IPS DF 6.9 (cell line): ENCODE results near the gene PROP1.
"Not testable (repeated sequence)": the region's sequence is repeated elsewhere in the genome, so short reads cannot be mapped to it uniquely, and the experiment has no call there.

Experiments used
- DNase-seq: peaks from one replicate; pipeline ENCODE4 v3.0.0-alpha.2; 2013; ENCODE audit warnings: low read depth, low spot score
- H3K27ac ChIP-seq: one replicate; pipeline ENCODE4 v1.5.1; 2013; ENCODE audit warnings: low read length, control low read depth
- H3K27me3 ChIP-seq: 2 replicates; pipeline ENCODE4 v1.6.1; 2013; ENCODE audit warnings: mild to moderate bottlenecking, low read length; ENCODE audit not compliant: control insufficient read depth, insufficient read depth
- H3K36me3 ChIP-seq: 2 replicates; pipeline ENCODE4 v1.6.1; 2013; ENCODE audit warnings: low read length; ENCODE audit not compliant: control insufficient read depth, insufficient read depth
- H3K4me1 ChIP-seq: 2 replicates; pipeline ENCODE4 v1.6.1; 2013; ENCODE audit warnings: low read length; ENCODE audit not compliant: control insufficient read depth, insufficient read depth
- H3K4me3 ChIP-seq: 2 replicates; pipeline ENCODE4 v1.5.1; 2013; ENCODE audit warnings: mild to moderate bottlenecking, low read length
- H3K9me3 ChIP-seq: 2 replicates; pipeline ENCODE4 v1.6.1; 2013; ENCODE audit warnings: low read length, inconsistent platforms; ENCODE audit not compliant: control insufficient read depth, insufficient read depth
- WGBS: extraction: QIAGEN DNeasy Blood & Tissue Kit; methylation state at CpG from one replicate; pipeline ENCODE4 v1.1.7; 2013; ENCODE audit warnings: mixed read lengths, missing lambda C conversion rate; ENCODE audit not compliant: insufficient read length, insufficient coverage; 5-methylcytosine and 5-hydroxymethylcytosine counted together

PROP1 gene

DNA sequence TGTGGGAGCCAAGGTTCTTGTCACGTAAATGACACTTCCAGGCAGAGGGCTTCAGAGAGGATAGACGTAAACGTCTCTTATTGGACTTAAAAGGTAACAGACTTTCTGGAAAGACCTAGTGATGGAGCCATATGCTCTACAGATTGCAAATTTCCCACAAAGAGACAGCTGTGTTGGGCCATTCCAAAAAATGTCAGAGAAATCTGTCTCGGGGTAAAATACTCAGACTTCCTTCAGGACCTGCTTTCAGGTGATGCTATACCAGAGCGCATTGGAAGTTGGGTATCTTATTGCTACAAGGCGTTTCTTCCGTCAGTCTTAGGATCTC lies 29.2 kb downstream of the PROP1 start:
- Histone ChIP-seq H3K27me3 (no peaks in the 10 kb centered on the region), H3K9me3 (no peaks in the 10 kb centered on the region; the same call in 1 of the 2 replicates), H3K4me1 (no peaks in the 10 kb centered on the region), H3K27ac (no peak overlapping the region), H3K4me3 (no peak overlapping the region), H3K36me3 (no peaks in the 10 kb centered on the region; the same call in 1 of the 2 replicates)
- no CpG with 5 or more reads among the region's 7 CpGs for WGBS
- no peak for DNase-seq

DNA sequence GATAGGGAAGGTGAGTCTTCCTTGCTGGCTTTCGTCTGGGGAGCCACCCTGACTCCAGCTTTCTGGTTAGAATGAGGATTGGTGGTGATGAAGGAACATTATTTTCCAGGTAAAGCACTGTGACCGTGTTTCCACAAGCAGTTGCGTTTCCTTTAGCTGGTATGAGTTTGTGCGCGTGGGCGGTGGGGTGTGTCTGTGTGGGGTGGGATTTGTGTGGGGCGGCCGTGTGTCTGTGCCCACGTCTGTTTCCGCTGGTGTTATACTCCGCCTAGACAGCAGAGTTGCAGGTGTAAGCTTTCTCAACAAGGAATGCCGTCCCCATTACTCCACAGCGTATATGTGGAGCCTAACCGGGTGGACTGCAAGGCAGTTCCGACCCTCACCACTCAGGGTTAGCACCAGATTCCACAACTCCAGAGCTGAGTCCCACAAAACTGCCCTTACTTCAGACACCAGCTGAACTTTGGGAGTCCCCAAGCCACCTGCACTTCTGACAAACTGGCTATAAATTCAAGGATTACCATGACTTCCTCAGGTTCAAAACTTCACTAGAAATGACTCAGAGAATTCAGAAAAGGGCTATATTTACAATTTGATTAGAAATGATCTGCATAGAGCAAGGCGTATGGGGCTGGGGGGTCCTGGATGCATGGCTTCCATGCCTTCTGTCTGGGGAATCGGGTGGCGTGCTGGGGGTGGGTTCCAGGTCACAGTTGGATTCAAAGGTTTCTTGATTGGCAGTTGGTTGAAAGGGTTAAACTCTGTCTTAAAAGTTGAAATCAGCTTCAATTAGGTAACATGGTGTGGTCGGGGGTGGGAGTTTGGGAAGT lies 29.8 kb downstream of the PROP1 start:
- Histone ChIP-seq H3K4me1 (no peaks in the 10 kb centered on the region), H3K4me3 (no peak overlapping the region), H3K27me3 (no peaks in the 10 kb centered on the region), H3K9me3 (no peaks in the 10 kb centered on the region; the same call in 1 of the 2 replicates), H3K27ac (no peak overlapping the region), H3K36me3 (no peaks in the 10 kb centered on the region; the same call in 1 of the 2 replicates)
- no peak for DNase-seq
- WGBS: no CpG with 5 or more reads among the region's 19 CpGs

DNA sequence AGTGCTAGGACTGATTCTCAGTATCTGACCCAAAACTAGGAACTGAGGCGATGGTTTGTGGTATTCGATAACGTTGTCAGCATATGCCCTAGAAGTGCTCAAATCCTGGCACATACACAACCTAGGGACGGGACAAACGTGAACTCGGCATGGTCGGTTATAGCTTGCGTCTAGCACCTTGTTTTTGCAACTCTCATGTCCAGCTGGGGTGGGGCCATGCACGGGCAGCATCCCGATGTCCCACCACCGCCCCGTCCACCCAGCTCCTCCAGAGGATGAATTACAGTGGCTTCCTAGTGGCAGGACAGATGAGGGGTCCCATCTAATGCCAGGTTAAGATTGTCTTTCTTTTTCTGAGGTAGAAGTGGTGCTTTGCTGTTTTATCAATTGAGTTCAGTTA lies 31.6 kb downstream of the PROP1 start:
- H3K27me3 ChIP-seq: no peaks in the 10 kb centered on the region
- H3K36me3 ChIP-seq: no peaks in the 10 kb centered on the region
- WGBS: no CpG with 5 or more reads among the region's 12 CpGs
- no peaks in the 10 kb centered on the region for H3K9me3 ChIP-seq
- no peaks in the 10 kb centered on the region; the same call in 1 of the 2 replicates for H3K4me1 ChIP-seq
- DNase-seq: no peak
- no peak overlapping the region for H3K4me3 ChIP-seq
- H3K27ac ChIP-seq: no peak overlapping the region

DNA sequence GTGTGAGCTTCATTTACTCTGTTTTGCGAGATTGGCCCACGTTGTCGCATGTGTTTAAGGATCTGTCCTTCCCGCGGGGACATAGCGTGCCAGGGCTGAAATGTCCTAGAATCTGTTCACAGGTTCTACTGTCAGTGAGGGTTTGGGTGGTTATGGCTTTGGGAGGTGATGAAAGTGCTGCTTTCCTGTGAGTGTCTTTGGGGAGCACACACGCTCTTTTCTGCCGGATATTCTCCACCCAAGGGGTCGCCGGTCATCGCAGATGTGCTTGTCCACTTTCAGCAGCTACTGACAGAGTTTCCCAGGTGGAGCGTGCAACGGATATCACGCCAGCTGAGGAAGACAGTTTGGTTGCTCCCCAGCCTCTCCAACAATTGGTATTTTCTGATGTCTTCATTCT lies 32.1 kb downstream of the PROP1 start:
- Histone ChIP-seq H3K4me3 (no peak overlapping the region), H3K36me3 (no peaks in the 10 kb centered on the region), H3K27ac (no peak overlapping the region), H3K27me3 (no peaks in the 10 kb centered on the region), H3K4me1 (peaks cover 2% of the 10 kb centered on the region), H3K9me3 (no peaks in the 10 kb centered on the region)
- no peak for DNase-seq
- WGBS: no CpG with 5 or more reads among the region's 14 CpGs

DNA sequence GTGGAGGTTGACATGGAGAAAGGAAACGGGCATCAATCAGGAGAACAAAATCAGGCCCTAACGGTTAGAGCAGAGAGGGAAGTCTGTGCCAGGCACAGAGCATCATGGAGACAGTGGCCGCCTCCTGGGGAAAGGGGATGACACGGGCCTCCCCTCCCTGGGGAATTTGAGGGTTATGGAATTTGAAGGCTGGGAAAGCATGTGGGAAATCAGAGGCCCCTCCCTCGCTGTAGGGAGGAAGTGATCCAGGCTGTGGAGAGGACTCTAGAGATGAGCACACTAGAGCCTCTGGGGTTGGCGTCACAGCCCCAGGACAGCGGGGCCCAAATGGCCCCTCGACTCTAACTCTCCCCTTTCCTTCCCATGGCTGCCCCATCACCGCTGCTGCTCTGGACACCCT lies 36.7 kb downstream of the PROP1 start:
- WGBS: no CpG with 5 or more reads among the region's 9 CpGs
- Histone ChIP-seq H3K27ac (no peak overlapping the region), H3K27me3 (no peaks in the 10 kb centered on the region), H3K4me3 (no peak overlapping the region), H3K4me1 (peaks cover 6% of the 10 kb centered on the region), H3K36me3 (no peaks in the 10 kb centered on the region), H3K9me3 (no peaks in the 10 kb centered on the region)
- DNase-seq: no peak

DNA sequence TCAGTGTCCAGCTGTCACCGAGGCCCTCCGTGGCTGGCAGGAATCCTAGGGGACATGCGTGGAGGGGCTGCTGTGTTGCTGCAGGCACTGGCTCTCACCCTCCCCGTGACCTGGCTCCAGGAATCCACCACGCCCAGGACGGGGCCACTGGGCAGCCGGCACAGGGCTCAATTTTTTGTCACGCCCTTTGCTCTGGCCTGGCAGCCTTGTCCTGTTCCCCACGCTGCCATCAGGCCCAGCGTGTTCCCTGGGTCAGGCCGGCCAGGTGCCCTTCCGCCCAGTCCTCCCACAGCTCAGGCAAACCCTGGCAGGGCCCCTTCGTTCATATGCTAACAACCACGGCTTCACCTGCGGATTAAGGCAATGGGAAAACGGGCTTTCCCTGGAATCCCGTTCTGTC lies 37.3 kb downstream of the PROP1 start:
- H3K36me3 ChIP-seq: no peaks in the 10 kb centered on the region
- no CpG with 5 or more reads among the region's 17 CpGs for WGBS
- no peak overlapping the region for H3K27ac ChIP-seq
- peaks cover 6% of the 10 kb centered on the region for H3K4me1 ChIP-seq
- no peak overlapping the region for H3K4me3 ChIP-seq
- H3K27me3 ChIP-seq: no peaks in the 10 kb centered on the region
- H3K9me3 ChIP-seq: no peaks in the 10 kb centered on the region
- DNase-seq: no peak

DNA sequence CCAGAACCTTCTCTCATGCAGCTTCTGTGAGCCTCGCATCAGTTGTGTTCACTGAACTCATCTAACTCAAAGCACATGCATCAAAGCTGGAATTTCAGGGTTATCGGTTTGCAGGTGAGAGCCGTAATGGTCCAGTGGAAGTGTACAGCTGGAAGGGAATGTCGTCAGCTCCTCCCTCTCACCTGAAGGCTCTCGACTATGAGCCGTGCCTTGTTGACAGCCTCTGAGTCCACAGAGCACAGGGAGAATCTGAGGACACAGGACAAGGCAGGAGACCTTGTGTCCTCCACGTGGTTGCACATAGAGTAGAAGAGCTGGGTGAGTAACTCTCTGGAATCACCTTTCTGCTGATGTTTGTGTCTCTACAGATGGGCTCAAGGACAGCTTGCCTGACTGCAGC lies 38.8 kb downstream of the PROP1 start:
- Histone ChIP-seq H3K9me3 (no peaks in the 10 kb centered on the region), H3K27ac (no peak overlapping the region), H3K4me3 (no peak overlapping the region), H3K27me3 (no peaks in the 10 kb centered on the region), H3K4me1 (peaks cover 6% of the 10 kb centered on the region), H3K36me3 (no peaks in the 10 kb centered on the region)
- no CpG with 5 or more reads among the region's 7 CpGs for WGBS
- no peak for DNase-seq

DNA sequence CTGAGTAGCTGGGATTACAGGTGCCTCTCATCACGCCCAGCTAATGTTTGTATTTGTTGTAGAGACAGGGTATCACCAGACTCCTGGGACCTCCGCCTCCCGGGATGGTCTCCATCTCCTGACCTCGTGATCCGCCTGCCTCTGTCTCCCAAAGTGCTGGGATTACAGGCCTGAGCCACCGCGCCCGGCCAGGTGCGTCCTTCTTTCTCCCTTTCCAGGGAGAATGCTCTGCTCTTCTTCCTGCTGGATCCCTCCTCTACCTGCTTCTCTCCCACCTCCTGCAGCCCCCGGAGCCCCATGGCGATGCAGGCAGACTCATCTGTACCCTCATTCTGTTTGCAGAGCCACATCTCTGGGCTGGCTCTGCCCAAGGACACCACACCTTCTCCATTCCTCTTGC lies 42.9 kb downstream of the PROP1 start:
- H3K27ac ChIP-seq, H3K4me1 ChIP-seq, H3K4me3 ChIP-seq, H3K9me3 ChIP-seq, H3K27me3 ChIP-seq, H3K36me3 ChIP-seq, DNase-seq: not testable (repeated sequence)
- no CpG with 5 or more reads among the region's 11 CpGs for WGBS

DNA sequence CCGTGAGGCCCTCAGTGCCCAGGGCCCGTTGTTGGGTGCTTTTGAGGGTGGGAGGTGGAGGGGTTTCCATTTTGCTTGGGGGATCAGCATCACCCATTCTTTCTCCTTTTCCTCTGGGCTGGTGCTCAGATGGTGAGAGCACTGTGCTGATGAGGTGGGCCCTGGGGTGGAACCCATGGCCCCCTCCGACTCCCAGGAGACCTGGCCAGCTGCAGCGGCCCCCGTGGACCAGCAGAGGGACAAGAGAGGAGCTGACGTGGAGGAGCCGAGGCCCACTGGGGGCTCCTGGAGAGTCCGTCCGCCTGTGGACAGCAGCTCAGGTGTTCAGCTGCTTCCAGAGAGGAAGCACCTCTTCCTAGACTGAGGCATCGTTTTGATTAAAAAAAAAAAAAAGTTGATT lies 46.4 kb downstream of the PROP1 start:
- not testable (repeated sequence) for H3K27me3 ChIP-seq, H3K4me1 ChIP-seq, H3K4me3 ChIP-seq, H3K9me3 ChIP-seq, DNase-seq, H3K27ac ChIP-seq, H3K36me3 ChIP-seq
- WGBS: no CpG with 5 or more reads among the region's 10 CpGs

DNA sequence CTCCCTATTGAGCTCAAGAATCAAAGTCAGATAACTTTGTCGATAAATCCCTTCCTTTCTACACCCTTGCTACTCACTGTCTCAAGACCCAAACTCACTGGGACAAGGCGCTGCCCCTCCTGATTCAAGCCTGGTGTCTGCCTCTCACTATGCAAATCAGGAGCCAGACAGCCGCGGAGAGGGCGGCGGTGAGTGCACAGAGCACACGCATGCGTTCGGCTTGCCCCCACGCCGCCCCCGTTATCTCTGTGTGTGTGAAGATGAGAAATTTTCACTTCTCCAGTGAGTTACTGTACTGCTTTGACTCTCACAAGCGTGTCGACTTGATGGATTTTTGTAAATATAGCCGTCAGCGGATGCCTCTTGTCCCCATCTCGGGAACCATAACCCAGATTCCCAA lies 47.0 kb downstream of the PROP1 start:
- no CpG with 5 or more reads among the region's 17 CpGs for WGBS
- not testable (repeated sequence) for H3K4me1 ChIP-seq

DNA sequence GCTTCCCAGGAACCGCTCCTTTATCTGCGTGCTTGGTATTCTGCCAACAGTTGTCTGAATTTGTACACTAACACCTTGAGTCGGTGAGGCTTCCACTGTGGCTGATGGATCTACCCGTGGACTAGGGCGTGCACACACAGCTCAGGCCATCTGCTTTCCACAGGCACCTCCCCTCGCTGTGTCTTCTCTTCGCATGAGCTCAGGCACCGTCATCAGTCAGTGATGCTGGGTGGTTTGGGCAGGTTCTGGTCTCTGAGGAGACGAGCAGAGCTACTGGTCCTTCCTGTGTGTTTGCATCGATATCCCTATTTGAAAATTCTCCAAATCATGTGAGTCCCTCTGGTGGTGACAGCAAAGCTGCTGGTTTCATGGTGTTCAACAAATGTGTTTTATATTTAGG lies 48.1 kb downstream of the PROP1 start:
- WGBS: no CpG with 5 or more reads among the region's 10 CpGs
- not testable (repeated sequence) for H3K27ac ChIP-seq, H3K27me3 ChIP-seq, H3K4me3 ChIP-seq, DNase-seq, H3K4me1 ChIP-seq, H3K36me3 ChIP-seq, H3K9me3 ChIP-seq

More for the DNA sequence above, 47.0 kb downstream of the PROP1 start:
- DNase-seq, H3K9me3 ChIP-seq, H3K4me3 ChIP-seq, H3K36me3 ChIP-seq, H3K27me3 ChIP-seq, H3K27ac ChIP-seq: not testable (repeated sequence)
